Right atrium auricular region (tissue), 2 donors: ENCODE results near the gene LARP6. TPM values are rescaled to one million over a fixed set of nuclear protein-coding genes. Genes with fewer than 3 reads are reported as not detected.
"Not testable (repeated sequence)": the region's sequence is repeated elsewhere in the genome, so short reads cannot be mapped to it uniquely, and the experiment has no call there.

Experiments
- DNase-seq: peaks from one replicate; pipeline ENCODE4 v3.0.0-alpha.2; 2019; ENCODE audit warnings: low spot score
- H3K27ac ChIP-seq, 2 donors: fragments of 200-600 bp; sonication (generic); 1 replicate in 1 of 2; 2 replicates in 1 of 2; pipeline ENCODE4 v1.5.1; 2016 to 2019
- H3K27me3 ChIP-seq, 2 donors: fragments of 200-600 bp; sonication (generic); one replicate each; pipeline versions ENCODE4 v1.5.1 to v1.6.0; 2017 to 2019
- H3K36me3 ChIP-seq: fragments of 200-600 bp; sonication (generic); one replicate; pipeline ENCODE4 v1.5.1; 2016
- H3K4me1 ChIP-seq, 2 donors: fragments of 200-600 bp; sonication (generic); one replicate each; pipeline versions ENCODE4 v1.5.1 to v1.6.0; 2017 to 2019
- H3K4me3 ChIP-seq, 2 donors: fragments of 200-600 bp; sonication (generic); 1 replicate in 1 of 2; 2 replicates in 1 of 2; pipeline ENCODE4 v1.5.1; 2017 to 2019; ENCODE audit warnings: mild to moderate bottlenecking in 1 of 2, moderate library complexity in 1 of 2
- H3K9me3 ChIP-seq, 2 donors: fragments of 200-600 bp; sonication (generic); one replicate each; pipeline ENCODE4 v1.5.1; 2019
- CTCF ChIP-seq, 2 donors: fragments of 200-600 bp; sonication (generic); IDR thresholded peaks; one replicate each; pipeline ENCODE4 v1.5.1; 2019; ENCODE audit warnings: antibody characterized with exemption in 2 of 2
- total RNA-seq, 2 donors: library from RNA; depleted of rRNA; stranded (reverse); fragments of >200 nt; gene quantifications; one replicate each; pipeline ENCODE4 v1.1.0, GENCODE V29; 2016

LARP6 gene
- total RNA-seq, 2 donors from 2014 or later = 20.2 to 57.8 TPM

- TF ChIP-seq CTCF (IDR thresholded peaks at IDR 0.05) = no peak
- no peak for DNase-seq
- no peaks in the 10 kb centered on the region for H3K36me3 ChIP-seq
- H3K27ac ChIP-seq = no peak overlapping the region
- H3K4me1 ChIP-seq = no peaks in the 10 kb centered on the region
- H3K4me3 ChIP-seq = no peak overlapping the region
- H3K9me3 ChIP-seq = no peaks in the 10 kb centered on the region
- H3K27me3 ChIP-seq = no peaks in the 10 kb centered on the region
These were observed 41.1 kb downstream of the LARP6 start for GRCh38 chr15:70812827-70813364.

- H3K36me3 ChIP-seq = no peaks in the 10 kb centered on the region
- H3K4me1 ChIP-seq = peaks cover 0 to 7% of the 10 kb centered on the region in 2 donors
- H3K4me3 ChIP-seq = no peak overlapping the region
- TF ChIP-seq CTCF (IDR thresholded peaks at IDR 0.05) = no peak
- H3K27me3 ChIP-seq = no peaks in the 10 kb centered on the region
- no peak overlapping the region for H3K27ac ChIP-seq
- no peaks in the 10 kb centered on the region for H3K9me3 ChIP-seq
- no peak for DNase-seq
These were observed 42.9 kb downstream of the LARP6 start for GRCh38 chr15:70810916-70811578.

GRCh38 chr15:70806992-70807712 lies 46.8 kb downstream of the LARP6 start:
- no peaks in the 10 kb centered on the region for H3K27me3 ChIP-seq
- H3K9me3 ChIP-seq = no peaks in the 10 kb centered on the region
- H3K4me3 ChIP-seq = no peak overlapping the region
- peak overlapping the region; percentile 3 to 23 for H3K27ac ChIP-seq
- TF ChIP-seq CTCF (IDR thresholded peaks at IDR 0.05) = no peak
- peaks cover 0 to 12% of the 10 kb centered on the region in 2 donors for H3K4me1 ChIP-seq
- H3K36me3 ChIP-seq = no peaks in the 10 kb centered on the region
- peak; percentile 69 for DNase-seq

- not testable (repeated sequence) for H3K9me3 ChIP-seq, H3K4me3 ChIP-seq, DNase-seq, H3K36me3 ChIP-seq, H3K27ac ChIP-seq, H3K27me3 ChIP-seq
- peaks cover 0 to 31% of the 10 kb centered on the region in 2 donors for H3K4me1 ChIP-seq
These were observed 49.6 kb downstream of the LARP6 start for GRCh38 chr15:70804388-70804787.

- no peaks in the 10 kb centered on the region for H3K9me3 ChIP-seq
- no peak for DNase-seq
- peaks cover 0 to 38% of the 10 kb centered on the region in 2 donors for H3K4me1 ChIP-seq
- no peak overlapping the region for H3K4me3 ChIP-seq
- TF ChIP-seq CTCF (IDR thresholded peaks at IDR 0.05) = no peak
- no peaks in the 10 kb centered on the region for H3K27me3 ChIP-seq
- no peaks in the 10 kb centered on the region for H3K36me3 ChIP-seq
- H3K27ac ChIP-seq = peak overlapping the region in 1 of 2 donors; percentile 42
These were observed 51.3 kb downstream of the LARP6 start for GRCh38 chr15:70802629-70803028.

- Histone ChIP-seq H3K4me3 (no peak overlapping the region), H3K4me1 (peaks cover 0 to 31% of the 10 kb centered on the region in 2 donors), H3K36me3 (no peaks in the 10 kb centered on the region), H3K9me3 (no peaks in the 10 kb centered on the region), H3K27ac (peak overlapping the region; percentile 53 to 83), H3K27me3 (no peaks in the 10 kb centered on the region)
- DNase-seq = no peak
- TF ChIP-seq CTCF (IDR thresholded peaks at IDR 0.05) = no peak
These were observed 52.8 kb downstream of the LARP6 start for GRCh38 chr15:70801109-70801508.
